ENCODE results near the gene KRTAP10-8.
"Not testable (repeated sequence)": the region's sequence is repeated elsewhere in the genome, so short reads cannot be mapped to it uniquely, and the experiment has no call there.

DNA sequence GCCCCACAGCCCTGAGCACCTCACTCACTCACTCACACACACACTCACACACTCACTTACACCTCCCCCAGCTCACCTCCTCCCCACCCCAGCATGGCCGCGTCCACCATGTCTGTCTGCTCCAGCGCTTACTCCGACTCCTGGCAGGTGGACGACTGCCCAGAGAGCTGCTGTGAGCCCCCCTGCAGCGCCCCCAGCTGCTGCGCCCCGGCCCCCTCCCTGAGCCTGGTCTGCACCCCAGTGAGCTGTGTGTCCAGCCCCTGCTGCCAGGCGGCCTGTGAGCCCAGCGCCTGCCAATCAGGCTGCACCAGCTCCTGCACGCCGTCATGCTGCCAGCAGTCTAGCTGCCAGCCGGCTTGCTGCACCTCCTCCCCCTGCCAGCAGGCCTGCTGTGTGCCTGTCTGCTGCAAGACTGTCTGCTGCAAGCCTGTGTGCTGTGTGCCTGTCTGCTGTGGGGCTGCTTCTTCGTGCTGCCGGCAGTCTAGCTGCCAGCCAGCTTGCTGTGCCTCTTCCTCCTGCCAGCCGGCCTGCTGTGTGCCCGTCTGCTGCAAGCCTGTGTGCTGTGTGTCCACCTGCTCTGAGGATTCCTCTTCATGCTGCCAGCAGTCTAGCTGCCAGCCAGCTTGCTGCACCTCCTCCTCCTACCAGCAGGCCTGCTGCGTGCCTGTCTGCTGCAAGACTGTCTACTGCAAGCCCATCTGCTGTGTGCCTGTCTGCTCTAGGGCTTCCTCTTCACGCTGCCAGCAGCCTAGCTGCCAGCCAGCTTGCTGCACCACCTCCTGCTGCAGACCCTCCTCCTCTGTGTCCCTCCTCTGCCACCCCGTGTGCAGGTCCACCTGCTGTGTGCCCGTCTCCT, 34.7 kb downstream of the KRTAP10-8 start, which contains the start of gene KRTAP10-11:
- TF ChIP-seq, protein P1, sequence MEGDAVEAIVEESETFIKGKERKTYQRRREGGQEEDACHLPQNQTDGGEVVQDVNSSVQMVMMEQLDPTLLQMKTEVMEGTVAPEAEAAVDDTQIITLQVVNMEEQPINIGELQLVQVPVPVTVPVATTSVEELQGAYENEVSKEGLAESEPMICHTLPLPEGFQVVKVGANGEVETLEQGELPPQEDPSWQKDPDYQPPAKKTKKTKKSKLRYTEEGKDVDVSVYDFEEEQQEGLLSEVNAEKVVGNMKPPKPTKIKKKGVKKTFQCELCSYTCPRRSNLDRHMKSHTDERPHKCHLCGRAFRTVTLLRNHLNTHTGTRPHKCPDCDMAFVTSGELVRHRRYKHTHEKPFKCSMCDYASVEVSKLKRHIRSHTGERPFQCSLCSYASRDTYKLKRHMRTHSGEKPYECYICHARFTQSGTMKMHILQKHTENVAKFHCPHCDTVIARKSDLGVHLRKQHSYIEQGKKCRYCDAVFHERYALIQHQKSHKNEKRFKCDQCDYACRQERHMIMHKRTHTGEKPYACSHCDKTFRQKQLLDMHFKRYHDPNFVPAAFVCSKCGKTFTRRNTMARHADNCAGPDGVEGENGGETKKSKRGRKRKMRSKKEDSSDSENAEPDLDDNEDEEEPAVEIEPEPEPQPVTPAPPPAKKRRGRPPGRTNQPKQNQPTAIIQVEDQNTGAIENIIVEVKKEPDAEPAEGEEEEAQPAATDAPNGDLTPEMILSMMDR (IDR thresholded peaks at IDR 0.05) = not testable (repeated sequence)
- not testable (repeated sequence) for TF ChIP-seq POLR2A (IDR thresholded peaks at IDR 0.05; ENCODE audit: low read depth)
